OCI-LY1 (cell line): ENCODE results near the gene BEND2.

Experiments used
- H2AFZ ChIP-seq: fragments of 200-600 bp; sonication (generic), shearing (Covaris generic); 2 replicates; pipeline ENCODE4 v1.6.0; 2014; ENCODE audit warnings: antibody characterized with exemption, mild to moderate bottlenecking, low read length
- H3F3A ChIP-seq: fragments of 200-600 bp; sonication (generic), shearing (Covaris generic); 2 replicates; pipeline ENCODE4 v1.6.0; 2014; ENCODE audit warnings: mild to moderate bottlenecking, antibody characterized with exemption, low read length, moderate library complexity; ENCODE audit not compliant: insufficient read depth
- H3K27ac ChIP-seq: fragments of 200-600 bp; sonication (generic); 2 replicates; pipeline ENCODE4 v1.5.1; 2014; ENCODE audit warnings: low read length, mixed run types, mild to moderate bottlenecking, low read depth; ENCODE audit not compliant: poor library complexity, severe bottlenecking
- H3K27me3 ChIP-seq: fragments of 200-600 bp; sonication (generic); 2 replicates; pipeline ENCODE4 v1.6.0; 2014; ENCODE audit warnings: antibody characterized with exemption, mild to moderate bottlenecking, low read length, moderate library complexity; ENCODE audit not compliant: insufficient read depth
- H3K36me3 ChIP-seq: fragments of 200-600 bp; sonication (generic); 2 replicates; pipeline ENCODE4 v1.6.1; 2014; ENCODE audit warnings: mild to moderate bottlenecking, antibody characterized with exemption, low read length, moderate library complexity, mixed read lengths; ENCODE audit not compliant: insufficient read depth
- H3K4me1 ChIP-seq: fragments of 200-600 bp; sonication (generic); 2 replicates; pipeline ENCODE4 v1.5.1; 2014; ENCODE audit warnings: mild to moderate bottlenecking, low read length, moderate library complexity; ENCODE audit not compliant: insufficient read depth, severe bottlenecking
- H3K4me2 ChIP-seq: fragments of 200-600 bp; sonication (generic), shearing (Covaris generic); 2 replicates; pipeline ENCODE4 v1.6.1; 2014; ENCODE audit warnings: low read length
- H3K4me3 ChIP-seq: fragments of 200-600 bp; sonication (generic); 2 replicates; pipeline ENCODE4 v1.5.1; 2014; ENCODE audit warnings: low read length, low read depth, mild to moderate bottlenecking, mixed read lengths; ENCODE audit not compliant: poor library complexity, severe bottlenecking
- H3K79me2 ChIP-seq: fragments of 200-600 bp; shearing (Covaris generic); 2 replicates; pipeline ENCODE4 v1.6.1; 2016; ENCODE audit warnings: mixed run types, low read length, mixed read lengths; ENCODE audit not compliant: insufficient read depth
- H3K9ac ChIP-seq: fragments of 200-600 bp; sonication (generic), shearing (Covaris generic); 2 replicates; pipeline ENCODE4 v1.6.1; 2014; ENCODE audit warnings: mild to moderate bottlenecking, low read length, mixed read lengths
- H3K9me2 ChIP-seq: fragments of 200-600 bp; sonication (generic), shearing (Covaris generic); 2 replicates; pipeline ENCODE4 v1.6.1; 2014; ENCODE audit warnings: low read depth, mild to moderate bottlenecking, low read length, mixed read lengths
- H3K9me3 ChIP-seq: fragments of 200-600 bp; shearing (Covaris generic); 2 replicates; pipeline ENCODE4 v1.6.1; 2014; ENCODE audit warnings: low read length, mixed read lengths
- H4K20me1 ChIP-seq: fragments of 200-600 bp; sonication (generic), shearing (Covaris generic); 2 replicates; pipeline ENCODE4 v1.6.0; 2016; ENCODE audit warnings: mild to moderate bottlenecking, low read length; ENCODE audit not compliant: insufficient read depth
- EZH2 ChIP-seq: fragments of 200-600 bp; sonication (generic), shearing (Covaris generic); IDR thresholded peaks from 2 replicates; pipeline ENCODE4 v1.8.0; 2017; ENCODE audit warnings: borderline replicate concordance, mixed run types, mild to moderate bottlenecking, antibody characterized with exemption, low read length, moderate library complexity, mixed read lengths
- TF ChIP-seq, protein P1 (sequence below): fragments of 200-600 bp; sonication (generic), shearing (Covaris generic); IDR thresholded peaks from 2 replicates; pipeline ENCODE4 v1.5.1; 2017; ENCODE audit warnings: mild to moderate bottlenecking, antibody characterized with exemption, low read length, moderate library complexity, mixed read lengths

Gene BEND2

DNA sequence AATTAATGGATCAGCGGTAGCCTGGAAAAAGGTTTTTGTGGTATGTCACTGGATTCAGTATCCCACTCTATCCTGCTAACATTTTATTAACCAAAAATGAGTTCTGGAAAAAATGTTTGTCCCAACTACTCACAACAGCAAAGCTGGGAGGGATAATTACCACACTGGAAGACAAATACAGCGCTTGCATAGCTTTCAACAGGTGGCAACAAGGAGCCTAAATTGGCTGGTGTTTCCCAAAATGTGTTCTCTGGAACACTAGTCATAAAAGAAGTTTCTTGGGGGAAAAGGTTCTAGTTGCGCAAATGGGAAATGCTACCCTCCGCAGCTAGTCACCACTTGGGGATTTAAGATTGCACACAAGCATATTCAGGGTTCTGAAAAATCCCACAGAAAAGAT lies 54.6 kb downstream of the BEND2 start:
- no peaks in the 10 kb centered on the region for H3K27me3 ChIP-seq
- H3K27ac ChIP-seq = no peak overlapping the region
- H3K36me3 ChIP-seq = no peaks in the 10 kb centered on the region
- no peaks in the 10 kb centered on the region for H4K20me1 ChIP-seq
- H2AFZ ChIP-seq = no peak overlapping the region
- TF ChIP-seq, protein P1, sequence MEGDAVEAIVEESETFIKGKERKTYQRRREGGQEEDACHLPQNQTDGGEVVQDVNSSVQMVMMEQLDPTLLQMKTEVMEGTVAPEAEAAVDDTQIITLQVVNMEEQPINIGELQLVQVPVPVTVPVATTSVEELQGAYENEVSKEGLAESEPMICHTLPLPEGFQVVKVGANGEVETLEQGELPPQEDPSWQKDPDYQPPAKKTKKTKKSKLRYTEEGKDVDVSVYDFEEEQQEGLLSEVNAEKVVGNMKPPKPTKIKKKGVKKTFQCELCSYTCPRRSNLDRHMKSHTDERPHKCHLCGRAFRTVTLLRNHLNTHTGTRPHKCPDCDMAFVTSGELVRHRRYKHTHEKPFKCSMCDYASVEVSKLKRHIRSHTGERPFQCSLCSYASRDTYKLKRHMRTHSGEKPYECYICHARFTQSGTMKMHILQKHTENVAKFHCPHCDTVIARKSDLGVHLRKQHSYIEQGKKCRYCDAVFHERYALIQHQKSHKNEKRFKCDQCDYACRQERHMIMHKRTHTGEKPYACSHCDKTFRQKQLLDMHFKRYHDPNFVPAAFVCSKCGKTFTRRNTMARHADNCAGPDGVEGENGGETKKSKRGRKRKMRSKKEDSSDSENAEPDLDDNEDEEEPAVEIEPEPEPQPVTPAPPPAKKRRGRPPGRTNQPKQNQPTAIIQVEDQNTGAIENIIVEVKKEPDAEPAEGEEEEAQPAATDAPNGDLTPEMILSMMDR = no peak
- no peak for TF ChIP-seq EZH2
- no peaks in the 10 kb centered on the region for H3K79me2 ChIP-seq
- H3K4me2 ChIP-seq = no peak overlapping the region
- no peaks in the 10 kb centered on the region for H3K4me1 ChIP-seq
- H3K9me2 ChIP-seq = no peaks in the 10 kb centered on the region
- H3F3A ChIP-seq = no peaks in the 10 kb centered on the region
- no peak overlapping the region for H3K9ac ChIP-seq
- H3K9me3 ChIP-seq = no peaks in the 10 kb centered on the region
- H3K4me3 ChIP-seq = no peak overlapping the region

DNA sequence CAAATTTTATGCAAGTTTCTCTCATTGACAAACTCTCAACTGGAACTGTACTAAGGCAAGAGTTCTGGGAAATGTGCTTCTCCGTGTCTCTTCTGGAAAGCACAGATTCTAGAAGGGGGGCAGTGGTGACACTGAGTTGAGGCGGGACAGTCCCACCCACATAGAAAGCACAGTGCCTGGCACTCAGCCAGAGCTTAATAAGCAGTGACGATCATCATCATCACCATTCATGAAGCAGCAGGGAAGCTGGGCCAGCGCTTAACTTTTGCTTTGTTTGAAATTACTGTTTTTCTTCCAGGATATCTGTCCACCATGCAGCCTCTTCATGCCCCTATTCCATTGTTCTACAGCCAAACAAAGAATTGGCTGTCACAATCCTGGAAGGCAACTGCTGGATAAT lies 60.3 kb downstream of the BEND2 start:
- Histone ChIP-seq H3K4me3 (no peak overlapping the region), H3K27ac (no peak overlapping the region), H3F3A (no peaks in the 10 kb centered on the region), H3K27me3 (no peaks in the 10 kb centered on the region), H3K4me1 (no peaks in the 10 kb centered on the region), H2AFZ (no peak overlapping the region), H4K20me1 (no peaks in the 10 kb centered on the region), H3K9me2 (no peaks in the 10 kb centered on the region), H3K9ac (no peak overlapping the region), H3K79me2 (no peaks in the 10 kb centered on the region), H3K4me2 (no peak overlapping the region), H3K9me3 (no peaks in the 10 kb centered on the region), H3K36me3 (no peaks in the 10 kb centered on the region)
- TF ChIP-seq, protein P1 = no peak
- TF ChIP-seq EZH2 = no peak

DNA sequence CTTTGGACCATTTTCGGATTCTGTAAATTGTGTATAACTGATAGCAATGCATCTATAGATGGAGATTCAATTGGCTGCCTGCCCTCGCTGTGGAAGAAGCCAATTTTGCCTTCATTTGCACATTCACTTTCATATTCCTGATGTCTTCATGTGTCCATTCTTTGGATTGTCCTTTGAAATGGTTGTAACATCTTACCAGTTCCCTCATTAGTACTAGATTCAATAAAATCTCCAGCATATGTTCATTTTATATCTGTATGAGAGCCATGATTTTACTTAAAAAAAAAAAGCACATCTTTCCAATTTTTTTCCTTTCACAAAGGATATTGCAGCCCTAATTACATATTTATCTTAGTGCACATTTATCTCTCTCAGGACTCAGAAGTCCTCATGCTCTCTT lies 61.7 kb downstream of the BEND2 start:
- Histone ChIP-seq H2AFZ (no peak overlapping the region), H4K20me1 (no peaks in the 10 kb centered on the region), H3F3A (no peaks in the 10 kb centered on the region), H3K4me2 (no peak overlapping the region), H3K4me1 (no peaks in the 10 kb centered on the region), H3K9ac (no peak overlapping the region), H3K4me3 (no peak overlapping the region), H3K9me2 (no peaks in the 10 kb centered on the region), H3K9me3 (no peaks in the 10 kb centered on the region), H3K27me3 (no peaks in the 10 kb centered on the region), H3K79me2 (no peaks in the 10 kb centered on the region), H3K36me3 (no peaks in the 10 kb centered on the region), H3K27ac (no peak overlapping the region)
- TF ChIP-seq, protein P1 = no peak
- no peak for TF ChIP-seq EZH2
